Measurements from ENCODE around the gene INAFM1. TPM values are rescaled to one million over a fixed set of nuclear protein-coding genes. Genes with fewer than 3 reads are reported as not detected.

The INAFM1 gene
- total RNA-seq, 2 donors from 2014 or later = 10.3 to 18.6 TPM

GRCh38 chr19:47309608-47310007, 34.9 kb downstream of the INAFM1 start, which contains the start of gene C5AR1:
C5AR1 (plus strand) TSS chr19:47309861; CDS start chr19:47309896, 35 bp downstream.
- ATAC-seq (ENCODE audit: insufficient number of reproducible peaks, low FRiP score, low read depth) (no peak), DNase-seq (ENCODE audit: low spot score) (no peak)
- TF ChIP-seq CTCF (IDR thresholded peaks at IDR 0.05) = no peak
- Histone ChIP-seq H3K9me3 (no peaks in the 10 kb centered on the region), H3K36me3 (no peaks in the 10 kb centered on the region), H3K4me3 (peak within 1 kb of the TSS; percentile 53), H3K27ac (peak within 1 kb of the TSS in 1 of 2 donors; percentile 25), H3K27me3 (replicated peaks; ENCODE audit: insufficient read depth) (no peaks in the 10 kb centered on the region), H3K4me1 (ENCODE audit: control insufficient read depth in 1 of 2, low read depth in 2 of 2) (peaks cover 22 to 23% of the 10 kb centered on the region in 2 donors)

GRCh38 chr19:47310323-47310722, 35.6 kb downstream of the INAFM1 start:
- Histone ChIP-seq H3K36me3 (no peaks in the 10 kb centered on the region), H3K27me3 (replicated peaks; ENCODE audit: insufficient read depth) (no peaks in the 10 kb centered on the region), H3K27ac (peak overlapping the region in 1 of 2 donors; percentile 25), H3K4me1 (ENCODE audit: control insufficient read depth in 1 of 2, low read depth in 2 of 2) (peaks cover 22 to 23% of the 10 kb centered on the region in 2 donors), H3K4me3 (peak overlapping the region; percentile 53), H3K9me3 (no peaks in the 10 kb centered on the region)
- TF ChIP-seq CTCF (IDR thresholded peaks at IDR 0.05) = no peak
- no peak for DNase-seq (ENCODE audit: low spot score)
- ATAC-seq (ENCODE audit: insufficient number of reproducible peaks, low FRiP score, low read depth) = no peak

GRCh38 chr19:47310819-47311218, 36.1 kb downstream of the INAFM1 start:
- H3K4me1 ChIP-seq (ENCODE audit: control insufficient read depth in 1 of 2, low read depth in 2 of 2) = peaks cover 17 to 21% of the 10 kb centered on the region in 2 donors
- H3K36me3 ChIP-seq = no peaks in the 10 kb centered on the region
- no peak for TF ChIP-seq CTCF (IDR thresholded peaks at IDR 0.05)
- ATAC-seq (ENCODE audit: insufficient number of reproducible peaks, low FRiP score, low read depth) = no peak
- H3K27me3 ChIP-seq (replicated peaks; ENCODE audit: insufficient read depth) = no peaks in the 10 kb centered on the region
- peak overlapping the region; percentile 53 for H3K4me3 ChIP-seq
- no peak overlapping the region for H3K27ac ChIP-seq
- no peak for DNase-seq (ENCODE audit: low spot score)
- H3K9me3 ChIP-seq = no peaks in the 10 kb centered on the region

- Histone ChIP-seq H3K4me3 (peak overlapping the region; percentile 53), H3K27me3 (replicated peaks; ENCODE audit: insufficient read depth) (no peaks in the 10 kb centered on the region), H3K27ac (peak overlapping the region in 1 of 2 donors; percentile 29), H3K36me3 (no peaks in the 10 kb centered on the region), H3K9me3 (no peaks in the 10 kb centered on the region), H3K4me1 (ENCODE audit: control insufficient read depth in 1 of 2, low read depth in 2 of 2) (peaks cover 15 to 19% of the 10 kb centered on the region in 2 donors)
- ATAC-seq (ENCODE audit: insufficient number of reproducible peaks, low FRiP score, low read depth) (no peak), DNase-seq (ENCODE audit: low spot score) (no peak)
- no peak for TF ChIP-seq CTCF (IDR thresholded peaks at IDR 0.05)
Measured at GRCh38 chr19:47312366-47313006, 37.8 kb downstream of the INAFM1 start.

- no peak for TF ChIP-seq CTCF (IDR thresholded peaks at IDR 0.05)
- peaks cover 10 to 14% of the 10 kb centered on the region in 2 donors for H3K4me1 ChIP-seq (ENCODE audit: control insufficient read depth in 1 of 2, low read depth in 2 of 2)
- H3K27me3 ChIP-seq (replicated peaks; ENCODE audit: insufficient read depth) = no peaks in the 10 kb centered on the region
- peak overlapping the region; percentile 53 for H3K4me3 ChIP-seq
- DNase-seq (ENCODE audit: low spot score) (no peak), ATAC-seq (ENCODE audit: insufficient number of reproducible peaks, low FRiP score, low read depth) (no peak)
- H3K9me3 ChIP-seq = no peaks in the 10 kb centered on the region
- no peaks in the 10 kb centered on the region for H3K36me3 ChIP-seq
- peak overlapping the region in 1 of 2 donors; percentile 29 for H3K27ac ChIP-seq
Measured at GRCh38 chr19:47313754-47314295, 39.1 kb downstream of the INAFM1 start.
